GM21381 (cell line): ENCODE data around the gene APC2.
"Not testable (repeated sequence)": the region's sequence is repeated elsewhere in the genome, so short reads cannot be mapped to it uniquely, and the experiment has no call there.

ENCODE experiments used
- ATAC-seq: cut with Tn5 transposase; IDR thresholded peaks from one replicate; pipeline ENCODE4 v1.9.1; 2021; ENCODE audit warnings: mild to moderate bottlenecking, moderate library complexity; ENCODE audit not compliant: unreplicated experiment

Gene APC2

DNA sequence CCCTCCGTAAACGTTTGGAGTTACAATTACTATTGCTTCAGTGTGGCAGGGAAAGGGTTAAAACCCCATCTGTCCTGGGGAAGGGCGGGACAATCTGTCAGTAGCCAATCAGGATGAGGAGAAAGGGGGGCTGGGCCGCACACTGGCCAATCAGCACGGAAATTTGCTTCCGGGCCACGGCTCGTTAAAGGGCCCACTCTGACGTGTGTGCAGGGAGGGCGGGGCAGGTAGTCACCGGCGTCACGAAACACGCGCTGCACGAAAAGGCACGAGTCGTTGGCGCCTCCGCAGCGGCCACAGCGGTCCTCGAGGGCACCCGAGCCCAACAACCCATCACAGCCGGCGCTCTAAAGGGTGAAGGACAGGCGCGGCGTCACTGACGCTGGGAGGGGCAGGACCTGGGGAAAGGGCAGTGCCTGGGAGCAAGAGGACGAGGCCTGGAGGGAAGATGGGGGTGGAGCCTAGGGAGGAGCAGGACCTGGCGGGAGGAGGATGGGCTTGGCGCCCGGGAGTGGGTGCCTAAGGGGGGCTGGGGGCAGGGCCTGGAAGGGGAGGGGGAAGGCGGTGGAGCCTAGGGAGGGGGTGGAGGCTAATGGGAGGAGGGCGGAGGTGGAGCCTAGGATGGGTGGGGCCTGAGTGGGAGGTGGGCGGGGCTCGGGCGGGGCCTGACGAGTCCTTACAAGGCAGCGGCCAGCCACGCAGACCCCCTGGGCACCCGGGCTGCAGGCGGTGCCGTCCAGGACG lies 58.0 kb downstream of the APC2 start:
- ATAC-seq: peak; percentile 78

DNA sequence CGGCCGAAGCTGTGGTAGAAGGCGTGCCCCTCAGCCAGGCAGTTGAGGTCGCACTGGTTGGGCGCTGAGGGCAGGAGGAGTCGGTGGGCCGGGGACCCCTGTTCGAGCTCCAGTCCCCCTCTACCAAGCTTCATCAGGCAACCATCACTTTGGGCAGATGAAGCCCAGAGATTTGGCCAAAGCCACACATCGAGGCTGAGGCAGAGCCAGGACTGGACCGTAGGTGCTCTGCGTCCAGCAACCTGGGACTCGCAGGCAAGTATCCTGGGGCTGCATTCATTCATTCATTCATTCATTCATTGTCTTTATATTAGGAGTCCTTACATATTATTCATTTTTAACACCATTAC lies 58.6 kb downstream of the APC2 start:
- ATAC-seq: no peak

DNA sequence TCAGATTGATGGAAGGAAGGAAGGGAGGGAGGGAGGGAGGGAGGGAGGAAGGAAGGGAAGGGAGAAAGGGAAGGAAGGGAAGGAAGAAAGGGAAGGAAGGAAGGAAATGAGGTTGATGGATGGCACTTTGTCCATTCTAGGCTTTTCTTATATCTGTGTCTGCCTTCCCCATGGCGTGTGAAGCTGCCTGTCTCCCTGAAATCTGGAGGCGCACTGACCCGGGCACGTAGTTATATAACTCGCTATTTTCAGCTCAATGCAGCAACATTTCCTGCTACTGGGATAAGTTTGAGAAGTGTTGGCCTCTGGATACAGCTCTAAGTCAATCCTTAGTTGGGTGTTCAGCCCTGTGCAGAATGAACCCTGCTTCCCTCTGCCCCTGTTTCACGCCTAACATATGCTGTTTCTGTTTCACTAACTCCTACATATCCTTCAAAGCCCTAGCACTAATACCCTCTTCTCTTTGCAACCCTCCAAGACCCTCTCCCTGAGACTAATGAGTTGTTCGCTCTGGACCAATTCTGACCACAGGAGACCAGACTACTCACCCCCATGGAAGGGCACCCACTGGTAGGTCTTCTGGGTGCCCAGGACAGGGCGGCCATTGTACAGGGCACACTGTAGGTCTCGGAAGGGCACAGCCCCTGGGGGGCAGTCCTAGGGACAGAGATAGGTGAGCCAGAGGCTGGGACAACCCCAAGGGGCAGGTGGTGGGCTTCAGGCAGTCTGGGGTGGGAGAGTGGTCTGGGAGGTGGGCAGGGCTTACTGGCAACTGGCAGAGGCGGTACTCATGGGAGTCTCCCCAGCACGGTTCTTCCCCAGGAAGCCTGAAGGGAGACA lies 59.9 kb downstream of the APC2 start:
- no peak for ATAC-seq

DNA sequence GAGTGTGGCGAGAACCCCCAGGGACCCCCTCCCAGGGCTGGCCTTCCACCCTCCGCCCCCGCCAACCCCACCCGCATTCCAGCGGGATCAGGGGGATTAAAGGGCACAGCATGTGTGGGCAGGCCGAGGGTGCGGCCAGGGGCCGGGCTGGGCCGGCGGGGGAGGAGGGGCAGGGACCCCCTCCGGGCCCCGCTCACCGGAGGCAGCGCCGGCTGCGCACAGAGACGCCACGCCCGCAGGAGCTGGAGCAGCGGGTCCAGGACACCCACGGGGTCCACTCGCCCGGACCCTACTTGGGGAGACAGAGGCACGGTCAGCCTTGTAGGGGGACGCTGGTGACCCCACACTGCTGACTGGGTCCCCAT lies 60.5 kb downstream of the APC2 start:
- no peak for ATAC-seq

DNA sequence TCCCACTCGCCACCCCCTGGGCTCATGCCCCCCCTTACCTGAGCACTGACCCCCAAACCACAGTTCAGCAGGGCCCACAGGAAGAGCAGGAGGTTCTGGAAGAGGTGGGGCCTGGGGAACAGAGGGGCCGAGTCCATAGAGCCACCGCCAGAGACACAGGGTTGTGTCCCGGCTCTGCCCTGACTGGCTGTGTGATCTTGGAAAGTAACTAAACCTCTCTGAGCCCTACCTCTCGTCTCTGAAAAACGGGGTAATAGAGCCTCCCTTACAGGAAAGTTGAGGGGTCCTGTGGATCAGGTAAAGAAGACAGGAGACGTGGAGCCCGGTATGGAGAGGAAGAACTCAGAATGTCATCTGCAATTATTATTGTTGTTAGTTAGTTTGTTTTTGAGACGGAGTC lies 60.9 kb downstream of the APC2 start:
- ATAC-seq: no peak

DNA sequence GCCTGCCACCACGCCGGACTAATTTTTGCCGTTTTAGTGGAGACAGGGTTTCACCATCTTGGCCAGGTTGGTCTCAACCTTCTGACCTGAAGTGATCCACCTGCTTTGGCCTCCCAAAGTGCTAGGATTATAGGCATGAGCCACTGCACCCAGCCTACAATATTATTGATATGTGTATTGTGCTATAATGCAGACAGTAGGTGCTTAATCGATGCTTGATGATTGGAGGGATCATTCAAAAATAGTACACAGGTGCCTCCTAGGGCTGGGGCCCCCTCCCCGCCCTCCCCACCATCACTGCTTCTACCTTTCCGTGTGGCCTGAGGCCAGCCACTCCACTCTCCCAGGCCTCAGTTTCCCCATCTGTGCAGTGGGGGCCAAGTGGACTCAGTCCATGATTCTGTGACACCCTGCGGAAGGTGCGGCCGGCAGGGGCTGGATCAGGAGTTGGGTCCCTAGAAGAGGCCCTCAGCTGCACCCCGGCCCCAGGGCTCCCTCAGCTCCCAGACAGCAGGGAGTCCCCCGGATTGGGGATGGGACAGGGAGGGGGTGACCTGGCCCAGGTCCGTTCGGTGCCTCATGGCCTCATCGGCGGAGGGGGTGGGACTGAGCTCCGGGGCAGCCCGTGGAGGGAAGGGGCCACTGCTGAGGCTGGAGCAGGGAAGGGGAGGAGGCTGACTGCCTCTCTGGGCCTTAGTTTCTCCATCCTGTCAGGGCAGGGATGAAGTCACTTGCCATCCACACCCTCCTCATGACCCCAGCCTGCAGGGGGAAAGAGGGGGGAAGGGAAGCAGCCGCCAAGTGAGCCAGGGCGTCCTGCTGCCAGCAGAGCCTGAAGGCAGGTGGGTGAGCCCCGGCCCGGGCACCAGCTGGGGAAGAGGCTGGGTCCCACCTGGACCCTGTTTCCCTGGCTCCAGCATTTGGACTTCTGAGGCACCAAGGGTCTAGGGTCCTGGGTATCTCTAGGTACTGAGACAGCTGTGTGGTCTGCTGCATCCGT lies 61.7 kb downstream of the APC2 start:
- no peak for ATAC-seq

DNA sequence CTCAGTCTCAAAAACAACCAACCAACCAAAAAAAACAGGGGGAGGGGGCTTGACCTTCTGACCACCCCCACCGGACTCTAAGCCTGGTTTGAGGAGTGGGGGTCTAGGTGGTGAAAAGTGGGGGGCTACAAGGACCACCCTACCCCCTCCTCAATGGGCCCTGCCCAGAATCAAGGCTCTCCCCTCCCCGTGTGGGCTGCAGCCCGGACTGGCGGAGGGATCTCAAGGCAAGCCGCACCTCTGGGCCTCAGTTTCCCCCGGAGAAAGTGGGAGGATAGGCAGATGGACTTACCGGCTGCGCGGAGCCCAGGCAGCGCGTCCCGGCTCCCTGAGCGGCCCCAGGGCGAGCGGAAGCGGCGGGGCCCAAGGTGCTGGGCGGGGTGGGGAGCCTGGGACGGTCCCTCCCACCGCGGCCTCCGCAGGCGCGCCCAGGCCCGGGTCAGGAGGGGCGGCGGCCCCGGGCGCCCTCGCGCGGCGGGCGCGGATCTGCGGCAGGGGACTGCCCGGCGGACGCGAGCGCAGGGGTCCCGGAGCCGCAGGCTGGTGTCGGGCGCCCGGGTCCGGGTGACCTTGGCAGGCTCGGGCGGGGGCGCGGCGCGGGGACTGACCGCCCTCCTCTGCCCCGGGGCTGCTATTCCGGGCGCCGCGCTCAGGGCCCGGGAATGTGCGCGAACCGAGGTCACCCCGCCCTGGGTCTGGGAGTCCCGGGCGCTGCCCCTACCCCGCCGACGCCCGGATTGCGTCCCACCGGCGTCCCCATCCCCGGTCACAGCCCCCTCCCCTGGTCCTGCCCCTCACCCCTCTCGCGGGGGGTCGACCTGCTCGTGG lies 63.0 kb downstream of the APC2 start, which contains the start of gene ADAMTSL5:
ADAMTSL5 (minus strand) TSS at position 349 of the 828 bp plus-strand sequence. CDS start 2,076 bp downstream, outside the sequence.
- ATAC-seq: no peak

DNA sequence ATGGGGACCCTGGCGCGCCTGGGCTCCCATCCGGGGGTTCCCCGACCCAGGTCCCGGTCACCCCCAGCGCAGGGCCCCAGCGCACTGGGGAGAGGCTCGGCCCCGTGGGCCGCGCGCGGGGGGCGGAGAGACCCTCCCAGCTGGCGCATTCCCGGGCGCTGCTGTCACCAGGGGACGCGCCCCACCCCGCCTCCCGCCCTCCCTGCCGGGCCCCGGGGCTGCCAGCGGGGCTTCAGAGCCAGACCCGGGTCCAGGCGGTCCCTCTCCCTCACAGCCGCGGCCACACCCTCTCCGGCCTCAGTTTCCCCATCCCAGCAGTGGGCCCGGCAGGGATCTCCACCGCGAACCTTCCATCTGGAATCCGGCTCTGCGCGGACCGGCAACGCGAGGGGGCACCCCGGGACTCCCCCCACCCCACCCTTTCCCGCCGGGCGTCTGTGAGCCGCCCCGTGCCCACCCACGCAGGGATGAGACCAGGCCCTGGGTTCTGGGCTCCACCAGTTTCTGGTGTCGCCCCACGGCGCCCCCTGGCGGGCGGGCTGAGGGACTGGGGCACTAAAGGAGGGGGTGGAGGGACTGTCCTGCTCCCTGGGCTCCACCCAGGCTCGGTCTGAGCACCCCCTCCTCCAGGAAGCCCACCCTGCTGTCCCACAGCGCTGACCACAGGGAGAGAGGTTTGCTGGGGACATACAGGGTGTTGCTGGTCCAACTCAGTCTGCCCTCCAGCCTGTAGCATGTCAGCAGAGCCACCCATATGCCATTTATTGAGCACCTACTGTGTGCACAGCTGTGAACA lies 63.8 kb downstream of the APC2 start:
- no peak for ATAC-seq

DNA sequence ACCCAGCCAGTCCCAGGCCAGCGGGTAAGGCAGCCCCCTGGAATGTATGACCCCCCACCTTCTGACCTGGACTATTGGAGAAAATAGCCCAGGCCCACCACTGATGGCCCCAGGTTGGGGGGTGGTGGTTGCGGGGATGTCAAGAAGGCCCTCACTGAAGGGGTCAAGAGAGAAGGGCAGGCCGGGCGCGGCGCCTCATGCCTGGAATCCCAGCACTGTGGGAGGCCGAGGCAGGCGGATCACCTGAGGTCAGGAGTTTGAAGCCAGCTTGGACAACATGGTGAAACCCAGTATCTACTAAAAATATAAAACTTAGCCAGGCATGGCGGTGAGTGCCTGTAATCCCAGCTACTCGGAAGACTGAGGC lies 64.4 kb downstream of the APC2 start:
- no peak for ATAC-seq

DNA sequence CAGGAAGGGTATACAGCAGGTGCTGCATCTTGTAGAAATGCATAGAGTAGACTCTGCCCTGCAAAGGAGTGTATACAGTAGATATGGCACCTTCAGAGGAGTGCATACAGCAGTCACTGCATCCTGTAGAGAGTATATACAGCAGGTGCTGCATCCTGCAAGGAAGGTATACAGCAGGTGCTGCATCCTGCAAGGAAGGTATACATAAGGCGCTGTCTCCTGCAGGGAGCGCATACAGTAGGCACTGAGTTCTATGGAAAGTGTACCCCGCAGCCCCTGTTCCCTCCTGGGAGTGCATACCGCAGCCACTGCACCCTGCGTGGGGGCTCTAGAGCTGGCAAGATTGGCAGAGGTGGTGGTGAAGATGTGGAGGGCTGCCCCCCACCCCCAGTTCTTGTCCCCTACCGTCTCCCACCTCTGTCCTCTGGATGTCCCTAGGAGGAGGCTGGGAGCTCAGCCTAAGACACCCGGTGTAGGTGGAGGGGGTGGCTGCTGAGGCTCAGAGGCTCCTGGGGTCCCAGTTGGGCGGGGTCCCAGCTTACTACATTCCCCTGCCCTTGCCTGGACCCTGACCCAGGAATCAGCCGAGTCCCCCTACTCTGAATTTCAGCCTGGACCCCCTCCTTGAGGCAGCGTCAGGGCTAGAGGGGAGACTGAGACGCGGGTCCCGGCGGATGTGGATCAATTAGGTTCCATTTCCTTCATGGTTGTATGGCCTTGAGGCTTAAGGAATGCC lies 65.2 kb downstream of the APC2 start:
- no peak for ATAC-seq

DNA sequence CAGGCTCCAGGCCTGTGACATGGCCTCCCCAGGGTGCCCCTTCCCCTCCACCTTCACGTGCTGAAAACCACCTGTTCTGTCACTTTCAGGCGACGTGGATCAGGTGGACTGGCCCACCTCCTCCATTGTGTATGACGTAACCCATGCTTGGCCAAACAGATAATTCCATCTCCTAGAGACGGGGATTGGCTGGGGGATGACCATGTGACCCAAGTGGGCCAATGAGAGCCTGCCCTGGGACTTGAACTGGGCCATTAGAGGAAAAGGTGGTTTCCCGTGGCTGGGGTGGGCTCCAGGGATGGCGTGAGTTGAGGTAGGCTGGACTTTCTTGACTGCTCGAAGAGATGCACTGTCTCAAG lies 66.5 kb downstream of the APC2 start:
- ATAC-seq: no peak

DNA sequence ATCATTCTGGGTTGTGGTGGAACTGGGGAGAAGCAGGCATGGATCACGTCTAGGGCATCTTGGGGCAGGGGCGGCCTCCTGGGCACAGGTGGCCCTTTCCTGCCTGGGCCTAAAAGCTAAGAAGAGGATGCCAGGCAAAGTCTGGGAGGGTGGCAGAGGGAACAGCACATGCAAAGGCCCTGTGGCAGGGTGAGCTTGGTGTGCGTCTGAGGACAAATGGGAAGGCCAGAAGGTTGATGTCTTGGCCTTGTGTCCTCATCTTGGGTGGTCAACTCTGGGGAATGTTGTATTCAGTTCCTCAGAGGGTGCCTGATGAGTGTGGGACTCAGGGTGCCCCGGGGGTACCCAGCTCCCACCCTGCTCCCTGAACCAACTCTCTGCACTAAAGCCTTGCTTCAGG lies 68.5 kb downstream of the APC2 start:
- ATAC-seq: no peak

DNA sequence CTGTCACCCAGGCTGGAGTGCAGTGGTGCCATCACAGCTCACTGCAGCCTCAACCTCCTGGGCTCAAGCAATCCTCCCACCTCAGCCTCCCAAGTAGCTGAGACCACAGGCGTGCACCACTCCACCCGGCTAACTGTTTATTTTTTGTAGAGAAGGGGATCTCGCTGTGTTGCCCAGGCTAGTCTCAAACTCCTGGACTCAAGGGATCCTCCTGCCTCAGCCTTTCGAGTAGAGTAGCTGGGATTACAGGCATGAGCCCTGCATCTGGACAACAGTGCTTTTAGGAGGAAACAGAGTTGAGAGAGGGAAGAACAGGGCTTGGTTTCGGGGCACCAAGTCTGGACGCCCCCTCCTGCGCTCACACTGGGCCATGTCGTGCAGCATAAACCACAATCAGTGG lies 69.9 kb downstream of the APC2 start:
- ATAC-seq: not testable (repeated sequence)

DNA sequence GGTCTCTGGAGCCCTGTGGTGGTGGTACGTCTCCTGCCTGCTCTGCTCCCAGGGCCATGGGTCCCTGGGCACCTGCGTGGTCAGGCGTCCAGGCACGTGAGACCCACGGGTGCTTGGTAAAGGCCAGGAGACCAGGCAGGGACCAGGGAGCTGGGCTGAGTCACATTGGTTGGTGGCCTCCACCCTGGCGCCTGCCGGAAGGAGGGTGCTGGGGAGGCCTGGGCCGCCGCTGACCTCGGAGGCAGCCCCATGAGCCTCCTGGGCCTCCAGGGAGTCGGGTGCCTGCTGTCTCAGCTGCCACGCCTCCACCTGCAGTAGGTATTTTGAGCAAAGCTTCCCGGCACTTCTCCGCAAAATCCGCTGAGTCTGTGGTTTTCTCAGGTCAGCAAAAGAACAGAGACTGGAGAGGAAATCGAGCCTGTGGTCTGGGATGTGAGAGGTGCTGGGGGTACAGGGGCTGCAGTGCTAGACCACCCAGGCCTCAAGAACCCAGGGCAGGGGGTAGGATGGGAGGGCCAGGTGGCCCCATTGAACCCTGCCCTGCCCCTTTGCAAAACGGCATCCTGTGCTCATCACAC lies 70.4 kb downstream of the APC2 start:
- no peak for ATAC-seq

DNA sequence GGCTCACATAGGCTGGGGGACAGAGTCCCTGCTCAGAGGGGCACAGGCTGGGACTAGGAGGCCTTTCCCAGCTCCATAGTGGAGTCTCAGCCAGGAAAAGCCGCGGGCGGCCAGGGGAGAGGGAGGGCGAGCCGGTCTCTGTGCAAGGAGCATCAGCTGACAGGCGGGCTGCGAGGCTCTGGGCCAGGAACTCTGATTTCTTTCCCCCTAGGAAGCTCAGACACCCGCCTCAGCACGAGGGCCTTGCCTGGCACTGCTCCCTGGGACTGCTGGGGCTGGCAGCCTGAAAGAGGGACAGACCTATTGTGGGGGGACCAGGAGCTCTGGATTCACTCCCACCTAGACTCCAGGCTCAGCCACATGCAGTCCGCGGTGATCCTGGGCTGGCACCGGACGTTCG lies 71.7 kb downstream of the APC2 start:
- ATAC-seq: no peak

DNA sequence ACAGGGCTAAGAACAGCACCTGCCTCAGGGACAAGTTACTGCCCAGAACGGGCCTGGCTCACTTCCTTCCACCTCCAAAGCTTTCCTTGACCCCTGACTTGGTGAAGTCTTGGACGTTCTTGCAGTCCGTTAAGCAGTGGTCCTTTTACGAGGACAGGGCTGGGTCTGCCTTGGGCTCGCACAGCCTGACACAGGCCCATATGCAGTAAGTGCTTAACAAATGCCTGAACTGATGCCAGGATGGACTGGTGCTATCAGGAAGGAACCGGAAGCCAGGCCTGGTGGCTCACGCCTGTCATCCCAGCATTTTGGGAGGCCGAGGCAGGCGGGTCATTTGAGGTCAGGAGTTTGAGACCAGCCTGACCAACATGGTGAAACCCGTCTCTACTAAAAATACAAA lies 72.1 kb downstream of the APC2 start:
- no peak for ATAC-seq

DNA sequence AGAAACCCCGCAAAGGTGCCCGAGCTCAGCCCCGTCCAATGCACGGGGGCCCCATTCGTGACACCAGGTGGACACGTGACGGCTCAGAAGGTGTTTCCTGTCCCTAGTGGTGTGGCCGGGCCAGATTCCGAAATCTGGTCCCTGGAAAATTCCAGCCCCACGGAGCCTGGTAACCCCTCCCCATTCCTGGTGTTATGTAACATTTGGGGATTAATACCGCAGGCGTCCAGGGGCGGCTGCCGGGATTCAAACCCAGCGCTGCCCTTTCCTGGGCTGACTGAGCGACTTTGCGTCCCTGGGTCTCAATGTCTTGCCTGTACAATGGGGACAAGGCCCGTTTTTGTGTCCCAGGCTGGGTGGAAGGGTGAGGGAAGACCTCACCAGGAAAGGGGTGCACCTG lies 72.9 kb downstream of the APC2 start:
- ATAC-seq: no peak
